ENCODE data around the gene ZNF74.
"Not testable (repeated sequence)": the region's sequence is repeated elsewhere in the genome, so short reads cannot be mapped to it uniquely, and the experiment has no call there.

Gene ZNF74

GRCh38 chr22:20393705-20394476 lies at the start of gene ZNF74:
Gene ZNF74, plus strand, starts transcription at chr22:20394151. Its CDS starts 478 bp downstream, at chr22:20394629.
- peak; percentile 63 to 73 (median 70) for DNase-seq (ENCODE audit: low read depth in 3 of 3)

DNA sequence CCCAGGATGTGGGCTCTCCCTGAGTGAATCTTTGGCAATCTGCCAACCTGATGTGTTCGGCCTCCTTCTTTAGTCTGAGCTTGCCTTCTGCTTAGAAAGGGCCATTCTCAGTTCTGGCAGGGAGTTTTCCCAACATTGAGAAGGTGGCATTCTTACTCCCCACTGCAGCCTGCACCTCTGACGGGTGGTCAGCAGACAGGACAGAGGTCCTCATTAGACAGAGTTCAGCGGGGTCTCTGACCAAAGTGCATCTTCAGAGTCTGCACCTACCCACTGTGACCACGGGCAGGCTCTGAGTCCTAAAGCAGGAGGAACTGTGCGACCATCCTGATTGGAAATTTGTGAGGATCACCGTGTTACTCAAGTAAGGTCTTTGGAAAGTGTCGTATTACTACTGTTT lies 47.4 kb upstream of the ZNF74 start:
- not testable (repeated sequence) for DNase-seq (ENCODE audit: low read depth in 3 of 3)

DNA sequence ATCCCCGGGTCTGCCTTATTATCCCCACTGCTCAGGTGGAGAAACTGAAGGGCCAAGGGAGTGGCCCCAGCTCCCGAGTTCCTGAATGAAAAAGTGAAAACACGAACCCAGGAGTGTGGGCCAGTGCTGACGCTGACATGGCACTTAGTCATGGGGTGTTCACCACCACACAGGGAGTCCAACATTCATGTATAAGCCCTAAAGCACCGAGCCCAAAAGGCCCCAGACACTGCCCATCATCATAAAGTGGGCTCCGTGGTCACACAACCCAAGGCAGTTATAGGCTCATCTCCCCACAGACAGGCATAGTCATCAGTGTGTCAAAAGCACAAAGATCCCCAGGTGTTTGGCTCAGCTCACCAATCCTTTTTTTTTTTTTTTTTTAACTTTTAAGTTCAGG lies 41.4 kb upstream of the ZNF74 start:
- not testable (repeated sequence) for DNase-seq (ENCODE audit: low read depth in 3 of 3)

- no peak for DNase-seq (ENCODE audit: low read depth in 3 of 3)
Observed at GRCh38 chr22:20354238-20354975, 39.5 kb upstream of the ZNF74 start.

DNA sequence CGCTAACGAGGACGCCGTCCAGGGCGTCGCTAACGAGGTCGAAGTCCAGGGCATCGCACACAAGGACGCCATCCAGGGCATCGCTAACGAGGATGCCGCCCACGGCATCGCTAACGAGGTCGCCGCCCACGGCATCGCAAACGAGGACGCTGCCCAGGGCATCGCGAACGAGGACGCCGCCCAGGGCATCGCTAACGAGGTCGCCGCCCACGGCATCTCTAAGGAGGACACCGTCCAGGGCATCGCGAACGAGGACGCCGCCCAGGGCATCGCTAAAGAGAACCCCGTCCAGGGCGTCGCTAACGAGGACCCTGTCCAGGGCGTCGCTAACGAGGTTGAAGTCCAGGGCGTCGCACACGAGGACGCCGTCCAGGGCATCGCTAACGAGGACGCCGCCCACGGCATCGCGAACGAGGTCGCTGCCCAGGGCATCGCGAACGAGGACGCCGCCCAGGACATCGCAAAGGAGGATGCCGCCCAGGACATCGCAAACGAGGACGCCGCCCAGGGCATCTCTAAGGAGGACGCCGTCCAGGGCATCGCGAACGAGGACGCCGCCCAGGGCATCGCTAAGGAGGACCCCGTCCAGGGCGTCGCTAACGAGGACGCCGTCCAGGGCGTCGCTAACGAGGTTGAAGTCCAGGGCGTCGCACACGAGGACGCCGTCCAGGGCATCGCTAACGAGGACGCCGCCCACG lies 37.9 kb upstream of the ZNF74 start:
- not testable (repeated sequence) for DNase-seq (ENCODE audit: low read depth in 3 of 3)

DNA sequence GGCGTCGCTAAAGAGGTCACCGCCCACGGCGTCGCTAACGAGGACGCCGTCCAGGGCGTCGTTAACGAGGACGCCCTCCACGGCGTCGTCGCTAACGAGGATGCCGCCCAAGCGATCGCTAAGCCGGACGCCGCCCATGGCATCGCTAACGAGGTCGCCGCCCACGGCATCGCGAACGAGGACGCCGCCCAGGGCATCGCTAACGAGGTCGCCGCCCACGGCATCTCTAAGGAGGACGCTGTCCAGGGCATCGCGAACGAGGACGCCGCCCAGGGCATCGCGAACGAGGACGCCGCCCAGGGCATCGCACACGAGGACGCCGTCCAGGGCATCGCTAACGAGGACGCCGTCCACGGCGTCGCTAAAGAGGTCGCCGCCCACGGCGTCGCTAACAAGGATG lies 37.0 kb upstream of the ZNF74 start:
- DNase-seq (ENCODE audit: low read depth in 3 of 3): not testable (repeated sequence)

DNA sequence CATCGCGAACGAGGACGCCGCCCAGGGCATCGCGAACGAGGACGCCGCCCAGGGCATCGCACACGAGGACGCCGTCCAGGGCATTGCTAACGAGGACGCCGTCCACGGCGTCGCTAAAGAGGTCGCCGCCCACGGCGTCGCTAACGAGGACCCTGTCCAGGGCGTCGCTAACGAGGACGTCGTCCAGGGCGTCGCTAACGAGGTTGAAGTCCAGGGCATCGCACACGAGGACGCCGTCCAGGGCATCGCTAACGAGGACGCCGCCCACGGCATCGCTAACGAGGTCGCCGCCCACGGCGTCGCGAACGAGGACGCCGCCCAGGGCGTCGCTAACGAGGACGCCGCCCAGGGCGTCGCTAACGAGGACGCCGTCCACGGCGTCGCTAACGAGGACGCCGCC lies 36.0 kb upstream of the ZNF74 start:
- not testable (repeated sequence) for DNase-seq (ENCODE audit: low read depth in 3 of 3)

DNA sequence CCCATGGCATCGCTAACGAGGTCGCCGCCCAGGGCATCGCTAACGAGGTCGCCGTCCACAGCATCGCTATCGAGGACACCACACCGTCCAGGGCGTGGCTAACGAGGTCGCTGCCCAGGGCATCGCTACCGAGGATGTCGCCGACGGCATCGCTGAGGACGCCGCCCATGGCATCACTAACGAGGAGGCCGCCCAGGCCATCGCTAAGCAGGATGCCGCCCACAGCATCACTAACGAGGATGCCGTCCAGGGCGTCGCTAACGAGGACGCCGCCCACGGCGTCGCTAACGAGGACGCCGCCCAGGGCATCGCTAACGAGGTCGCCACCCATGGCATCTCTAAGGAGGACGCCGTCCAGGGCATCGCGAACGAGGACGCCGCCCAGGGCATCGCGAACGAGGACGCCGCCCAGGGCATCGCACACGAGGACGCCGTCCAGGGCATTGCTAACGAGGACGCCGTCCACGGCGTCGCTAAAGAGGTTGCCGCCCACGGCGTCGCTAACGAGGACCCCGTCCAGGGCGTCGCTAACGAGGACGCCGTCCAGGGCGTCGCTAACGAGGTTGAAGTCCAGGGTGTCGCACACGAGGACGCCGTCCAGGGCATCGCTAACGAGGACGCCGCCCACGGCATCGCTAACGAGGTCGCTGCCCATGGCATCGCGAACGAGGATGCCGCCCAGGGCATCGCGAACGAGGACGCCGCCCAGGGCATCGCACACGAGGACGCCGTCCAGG lies 35.3 kb upstream of the ZNF74 start:
- not testable (repeated sequence) for DNase-seq (ENCODE audit: low read depth in 3 of 3)

- DNase-seq (ENCODE audit: low read depth in 3 of 3): not testable (repeated sequence)
Observed at GRCh38 chr22:20360261-20360660, 33.7 kb upstream of the ZNF74 start.

DNA sequence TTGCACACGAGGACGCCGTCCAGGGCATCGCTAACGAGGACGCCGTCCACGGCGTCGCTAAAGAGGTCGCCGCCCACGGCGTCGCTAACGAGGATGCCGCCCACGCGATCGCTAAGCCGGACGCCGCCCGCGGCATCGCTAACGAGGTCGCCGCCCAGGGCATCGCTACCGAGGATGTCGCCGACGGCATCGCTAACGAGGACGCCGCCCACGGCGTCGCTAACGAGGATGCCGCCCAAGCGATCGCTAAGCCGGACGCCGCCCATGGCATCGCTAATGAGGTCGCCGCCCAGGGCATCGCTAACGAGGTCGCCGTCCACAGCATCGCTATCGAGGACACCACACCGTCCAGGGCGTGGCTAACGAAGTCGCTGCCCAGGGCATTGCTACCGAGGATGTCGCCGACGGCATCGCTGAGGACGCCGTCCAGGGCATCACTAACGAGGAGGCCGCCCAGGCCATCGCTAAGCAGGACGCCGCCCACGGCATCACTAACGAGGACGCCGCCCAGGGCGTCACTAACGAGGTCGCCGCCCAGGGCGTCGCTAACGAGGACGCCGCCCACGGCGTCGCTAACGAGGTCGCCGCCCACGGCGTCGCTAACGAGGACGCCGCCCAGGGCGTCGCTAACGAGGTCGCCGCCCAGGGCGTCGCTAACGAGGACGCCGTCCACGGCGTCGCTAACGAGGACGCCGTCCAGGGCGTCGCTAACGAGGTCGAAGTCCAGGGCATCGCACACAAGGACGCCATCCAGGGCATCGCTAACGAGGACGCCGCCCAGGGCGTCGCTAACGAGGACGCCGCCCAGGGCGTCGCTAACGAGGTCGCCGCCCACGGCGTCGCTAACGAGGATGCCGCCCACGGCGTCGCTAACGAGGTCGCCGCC lies 32.8 kb upstream of the ZNF74 start:
- DNase-seq (ENCODE audit: low read depth in 3 of 3): not testable (repeated sequence)

DNA sequence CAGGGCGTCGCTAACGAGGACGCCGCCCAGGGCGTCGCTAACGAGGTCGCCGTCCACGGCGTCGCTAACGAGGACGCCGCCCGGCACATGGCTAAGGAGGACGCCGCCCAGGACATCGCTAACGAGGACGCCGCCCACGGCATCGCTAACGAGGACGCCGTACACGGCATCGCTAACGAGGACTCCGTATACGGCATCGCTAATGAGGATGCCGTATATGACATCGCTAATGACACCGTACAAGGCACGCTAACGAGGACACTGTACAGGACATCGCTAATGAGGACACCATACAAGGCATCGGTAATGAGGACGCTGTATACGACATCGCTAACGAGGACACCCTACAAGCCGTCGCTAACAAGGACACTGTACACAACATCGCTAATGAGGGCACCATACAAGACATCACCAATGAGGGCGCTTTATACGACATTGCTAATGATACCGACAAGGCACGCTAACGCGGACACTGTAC lies 32.2 kb upstream of the ZNF74 start:
- not testable (repeated sequence) for DNase-seq (ENCODE audit: low read depth in 3 of 3)

DNA sequence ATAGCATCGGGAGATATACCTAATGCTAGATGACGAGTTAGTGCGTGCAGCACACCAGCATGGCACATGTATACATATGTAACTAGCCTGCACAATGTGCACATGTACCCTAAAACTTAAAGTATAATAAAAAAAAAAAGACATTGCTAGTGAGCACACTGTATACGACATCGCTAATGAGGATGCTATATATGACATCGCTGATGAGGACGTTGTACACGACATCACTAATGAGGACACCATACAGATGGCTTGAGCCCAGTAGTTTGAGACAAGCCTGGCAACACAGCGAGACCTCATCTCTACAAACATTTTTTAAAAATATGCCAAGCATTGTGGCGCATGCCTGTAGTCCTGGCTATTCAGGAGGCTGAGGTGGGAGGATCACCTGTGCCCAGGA lies 31.5 kb upstream of the ZNF74 start:
- DNase-seq (ENCODE audit: low read depth in 3 of 3): not testable (repeated sequence)

- DNase-seq (ENCODE audit: low read depth in 3 of 3): not testable (repeated sequence)
Observed at GRCh38 chr22:20364335-20365260, 29.4 kb upstream of the ZNF74 start.

DNA sequence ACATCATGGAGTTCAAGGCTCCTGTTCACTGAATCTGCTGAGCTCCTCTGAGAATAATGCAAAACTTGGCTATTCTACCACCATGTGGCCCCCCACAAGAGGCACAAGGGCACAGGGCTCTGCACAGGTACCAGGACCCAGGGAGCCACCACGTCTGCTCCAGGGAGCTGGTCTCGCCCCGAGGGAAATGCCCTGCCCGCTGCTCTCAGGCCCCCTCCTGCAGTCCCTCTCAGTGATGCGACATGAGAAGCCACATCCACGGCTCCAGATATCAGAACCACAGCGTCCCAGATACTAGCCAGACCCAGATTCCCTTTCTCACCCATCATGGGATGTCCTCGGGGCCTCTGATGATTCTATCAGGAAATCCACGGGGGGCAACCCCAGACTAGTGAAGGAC lies 27.1 kb upstream of the ZNF74 start:
- not testable (repeated sequence) for DNase-seq (ENCODE audit: low read depth in 3 of 3)

GRCh38 chr22:20368875-20369274 lies 25.1 kb upstream of the ZNF74 start:
- not testable (repeated sequence) for DNase-seq (ENCODE audit: low read depth in 3 of 3)

DNA sequence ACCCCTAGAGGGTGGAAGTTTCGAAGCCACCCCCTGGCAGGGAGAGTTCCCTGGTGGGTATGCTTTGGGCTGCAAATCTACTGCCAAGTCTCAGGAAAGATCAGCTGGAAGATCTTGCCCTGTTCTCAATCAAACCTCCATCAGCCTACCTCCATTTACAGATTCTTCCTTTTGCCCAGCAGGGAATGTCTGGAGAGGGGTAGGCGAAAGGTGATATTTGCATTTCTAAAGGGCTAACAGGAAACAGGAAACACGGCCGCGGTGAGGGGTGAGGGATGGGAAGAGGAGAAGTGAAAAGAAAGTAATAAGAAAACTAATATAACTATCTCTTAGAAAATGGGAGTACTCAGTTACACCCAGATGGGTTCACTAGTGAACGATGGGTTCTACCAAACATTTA lies 22.3 kb upstream of the ZNF74 start:
- not testable (repeated sequence) for DNase-seq (ENCODE audit: low read depth in 3 of 3)

- not testable (repeated sequence) for DNase-seq (ENCODE audit: low read depth in 3 of 3)
Observed at GRCh38 chr22:20372406-20372854, 21.5 kb upstream of the ZNF74 start.

DNA sequence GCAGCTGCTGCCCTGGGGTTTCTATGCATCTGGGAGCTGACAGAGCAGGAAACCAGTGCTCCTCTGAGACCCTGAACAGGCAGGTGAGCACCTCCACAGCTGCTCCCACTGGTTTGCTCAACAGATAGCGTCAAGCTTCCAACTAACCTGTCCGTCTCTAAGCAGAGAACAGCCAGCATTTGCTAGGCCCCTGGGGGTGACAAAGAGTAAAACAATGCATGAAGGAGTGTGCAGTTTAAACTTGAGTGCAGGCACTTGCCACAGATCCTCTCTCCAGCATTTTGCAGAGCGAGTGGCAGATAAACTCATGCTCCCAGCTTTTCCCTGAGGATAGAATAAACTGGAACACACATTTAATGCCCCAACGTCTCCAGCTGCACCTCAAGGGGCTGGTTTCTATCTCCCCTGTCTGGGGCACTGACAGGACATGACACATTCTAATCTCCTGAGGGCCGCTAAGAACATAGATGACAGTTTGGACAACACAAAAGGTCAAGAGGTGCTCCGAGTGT lies 20.7 kb upstream of the ZNF74 start:
- not testable (repeated sequence) for DNase-seq (ENCODE audit: low read depth in 3 of 3)

DNA sequence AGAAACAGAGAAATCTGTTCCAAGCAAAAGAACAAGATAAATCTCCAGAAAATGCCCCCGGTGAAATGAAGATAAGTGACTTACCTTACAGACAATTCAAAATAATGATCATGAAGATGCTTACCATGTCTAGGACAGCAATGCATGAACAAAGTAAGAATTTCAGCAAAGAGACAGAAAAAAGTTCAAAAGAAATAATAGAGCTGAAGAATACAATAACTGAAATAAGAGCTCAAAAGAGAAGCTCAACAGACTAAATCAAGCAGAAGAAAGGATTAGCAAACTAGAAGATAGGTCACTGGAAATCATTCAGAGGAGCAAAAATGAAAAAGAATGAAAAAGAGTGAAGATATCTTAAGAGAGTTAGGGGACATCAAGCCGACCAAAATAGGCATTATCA lies 19.8 kb upstream of the ZNF74 start:
- DNase-seq (ENCODE audit: low read depth in 3 of 3): not testable (repeated sequence)
